ENCODE results near the gene LOXL4.

Gene LOXL4

GRCh38 chr10:98262571-98262970 lies 5.4 kb downstream of the LOXL4 start:
- Histone ChIP-seq H3K27ac (replicated peaks) (no peak overlapping the region), H3K27me3 (ENCODE audit: insufficient read depth, poor library complexity, severe bottlenecking) (peaks cover 14% of the 10 kb centered on the region), H3K4me3 (replicated peaks; ENCODE audit: insufficient read depth, low read length) (no peak overlapping the region)
- TF ChIP-seq CTCF (IDR thresholded peaks at IDR 0.05; ENCODE audit: insufficient read depth, low read length) (peak; percentile 60), SPI1 (IDR thresholded peaks at IDR 0.05; ENCODE audit: borderline replicate concordance, low read depth) (no peak), GABPA (IDR thresholded peaks at IDR 0.05; ENCODE audit: low read depth) (no peak), POLR2AphosphoS5 (IDR thresholded peaks at IDR 0.05; ENCODE audit: low read depth) (no peak), REST (IDR thresholded peaks at IDR 0.05; ENCODE audit: insufficient replicate concordance, low read depth) (no peak)
- peak; percentile 47 to 53 for DNase-seq (ENCODE audit: low read depth in 1 of 2, low spot score in 1 of 2)

GRCh38 chr10:98261436-98262277 lies 6.3 kb downstream of the LOXL4 start:
- no peak for DNase-seq (ENCODE audit: low read depth in 1 of 2, low spot score in 1 of 2)
- TF ChIP-seq POLR2AphosphoS5 (IDR thresholded peaks at IDR 0.05; ENCODE audit: low read depth) (no peak), REST (IDR thresholded peaks at IDR 0.05; ENCODE audit: insufficient replicate concordance, low read depth) (no peak), SPI1 (IDR thresholded peaks at IDR 0.05; ENCODE audit: borderline replicate concordance, low read depth) (no peak), GABPA (IDR thresholded peaks at IDR 0.05; ENCODE audit: low read depth) (no peak), CTCF (IDR thresholded peaks at IDR 0.05; ENCODE audit: insufficient read depth, low read length) (no peak)
- Histone ChIP-seq H3K4me3 (replicated peaks; ENCODE audit: insufficient read depth, low read length) (no peak overlapping the region), H3K27me3 (ENCODE audit: insufficient read depth, poor library complexity, severe bottlenecking) (peaks cover 4% of the 10 kb centered on the region), H3K27ac (replicated peaks) (no peak overlapping the region)

GRCh38 chr10:98260752-98261151 lies 7.2 kb downstream of the LOXL4 start:
- H3K27ac ChIP-seq (replicated peaks) = peak overlapping the region; percentile 35; the same call in 1 of the 2 replicates
- no peak for DNase-seq (ENCODE audit: low read depth in 1 of 2, low spot score in 1 of 2)
- TF ChIP-seq SPI1 (IDR thresholded peaks at IDR 0.05; ENCODE audit: borderline replicate concordance, low read depth) = no peak
- no peak for TF ChIP-seq REST (IDR thresholded peaks at IDR 0.05; ENCODE audit: insufficient replicate concordance, low read depth)
- no peak for TF ChIP-seq GABPA (IDR thresholded peaks at IDR 0.05; ENCODE audit: low read depth)
- no peak for TF ChIP-seq POLR2AphosphoS5 (IDR thresholded peaks at IDR 0.05; ENCODE audit: low read depth)
- TF ChIP-seq CTCF (IDR thresholded peaks at IDR 0.05; ENCODE audit: insufficient read depth, low read length) = no peak
- no peaks in the 10 kb centered on the region for H3K27me3 ChIP-seq (ENCODE audit: insufficient read depth, poor library complexity, severe bottlenecking)
- no peak overlapping the region for H3K4me3 ChIP-seq (replicated peaks; ENCODE audit: insufficient read depth, low read length)
